Upper lobe of left lung (tissue), 4 donors: ENCODE measurements around the gene PRKCA.

Source experiments
- CTCF ChIP-seq, 6 experiments: fragments of 450-650 bp in 4 of 6; fragments of 200-600 bp in 2 of 6; sonication (generic) in 2 of 6; IDR thresholded peaks; one replicate each; pipeline ENCODE4 v1.5.1; 2016 to 2019; ENCODE audit warnings: antibody characterized with exemption in 6 of 6
- POLR2A ChIP-seq, 4 donors: fragments of 450-650 bp; IDR thresholded peaks; one replicate each; pipeline ENCODE4 v1.5.1; 2016 to 2017; ENCODE audit warnings: antibody characterized with exemption in 4 of 4, mild to moderate bottlenecking in 2 of 4
- POLR2AphosphoS5 ChIP-seq, 2 donors: sonication (generic); formaldehyde crosslinking; IDR thresholded peaks; one replicate each; pipeline ENCODE4 v1.5.1; 2017; ENCODE audit warnings: antibody characterized with exemption in 2 of 2

GRCh38 chr17:66308856-66309255, 6.4 kb downstream of the PRKCA start:
- TF ChIP-seq CTCF (IDR thresholded peaks at IDR 0.05) (no peak), POLR2A (IDR thresholded peaks at IDR 0.05) (no peak), POLR2AphosphoS5 (IDR thresholded peaks at IDR 0.05) (no peak)
